Esophagus muscularis mucosa (tissue), 3 donors: ENCODE data around the gene CAMK1G.

Experiments used
- CTCF ChIP-seq, 3 experiments: fragments of 200-600 bp in 2 of 3; fragments of 450-650 bp in 1 of 3; sonication (generic) in 2 of 3; IDR thresholded peaks; one replicate each; pipeline ENCODE4 v1.5.1; 2017 to 2019; ENCODE audit warnings: antibody characterized with exemption in 3 of 3, mild to moderate bottlenecking in 2 of 3, moderate library complexity in 1 of 3
- POLR2A ChIP-seq: fragments of 450-650 bp; IDR thresholded peaks from one replicate; pipeline ENCODE4 v1.6.1; 2017; ENCODE audit warnings: antibody characterized with exemption, moderate library complexity, mild to moderate bottlenecking, low read depth

GRCh38 chr1:209650454-209650853 lies 66.9 kb downstream of the CAMK1G start:
- no peak for TF ChIP-seq CTCF (IDR thresholded peaks at IDR 0.05)
- TF ChIP-seq POLR2A, result no peak
